H1 (cell line): ENCODE results near the gene ATAD5. TPM values are rescaled to one million over a fixed set of nuclear protein-coding genes. Genes with fewer than 3 reads are reported as not detected.

Experiments
- CTCF ChIA-PET: fragments of 300-600 bp; sonication (Branson Sonifier 250); formaldehyde crosslinking; loops from one replicate; lab custom pipeline; 2021; ENCODE audit not compliant: partially characterized antibody; lab: Charles Lee
- POLR2A ChIA-PET: fragments of 300-600 bp; sonication (Branson Sonifier 250); formaldehyde crosslinking; loops from one replicate; lab custom pipeline; 2021; ENCODE audit warnings: inconsistent platforms; ENCODE audit not compliant: partially characterized antibody; lab: Charles Lee
- DNase-seq, 2 experiments: peaks; one replicate each; pipeline versions ENCODE4 v3.0.0 to v3.0.0-alpha.2; 2010 to 2022; ENCODE audit warnings: low spot score in 2 of 2, low read depth in 1 of 2, mixed read lengths in 1 of 2
- FAIRE-seq: peaks from 2 replicates; lab custom pipeline; 2011; peaks lifted over from hg19 to GRCh38; lab: Jason Lieb, UNC
- H2AFZ ChIP-seq: 2 replicates; pipeline ENCODE4 v1.8.1; 2012; ENCODE audit warnings: low read length, inconsistent platforms
- H2AK5ac ChIP-seq: 2 replicates; pipeline ENCODE4 v1.6.1; 2013; ENCODE audit warnings: low read depth, low read length
- H2BK120ac ChIP-seq: replicated peaks from 2 replicates; pipeline ENCODE3; 2013; ENCODE audit warnings: low read depth, low read length, inconsistent platforms
- H2BK12ac ChIP-seq: 2 replicates; pipeline ENCODE4 v1.6.1; 2013; ENCODE audit warnings: low read depth, low read length
- H2BK15ac ChIP-seq: 2 replicates; pipeline ENCODE4 v1.6.1; 2013; ENCODE audit warnings: low read length
- H2BK20ac ChIP-seq: 2 replicates; pipeline ENCODE4 v1.6.1; 2013; ENCODE audit warnings: low read length
- H2BK5ac ChIP-seq: 2 replicates; pipeline ENCODE4 v1.6.1; 2013; ENCODE audit warnings: low read depth, low read length
- H3K14ac ChIP-seq: 2 replicates; pipeline ENCODE4 v1.6.1; 2013; ENCODE audit warnings: inconsistent platforms; ENCODE audit not compliant: insufficient read length
- H3K18ac ChIP-seq: 2 replicates; pipeline ENCODE4 v1.6.1; 2013; ENCODE audit warnings: low read length; ENCODE audit errors: extremely low read depth
- H3K23ac ChIP-seq: 2 replicates; pipeline ENCODE4 v1.6.1; 2013; ENCODE audit warnings: inconsistent platforms; ENCODE audit not compliant: insufficient read length
- H3K23me2 ChIP-seq: 2 replicates; pipeline ENCODE4 v1.6.1; 2013; ENCODE audit warnings: low read depth, low read length
- H3K27ac ChIP-seq: 2 replicates; pipeline ENCODE4 v1.6.1; 2011; ENCODE audit warnings: low read depth, low read length, inconsistent platforms
- H3K27me3 ChIP-seq, 4 experiments: replicated peaks in 1 of 4; 1 replicate in 1 of 4; 2 replicates in 3 of 4; pipeline versions ENCODE4 v1.6.1 to v1.8.1; 2011 to 2013; ENCODE audit warnings: low read length in 3 of 4, mild to moderate bottlenecking in 3 of 4, inconsistent platforms in 2 of 4, mixed read lengths in 2 of 4, moderate library complexity in 1 of 4; ENCODE audit not compliant: control insufficient read depth in 3 of 4, insufficient read depth in 3 of 4; ENCODE audit errors: extremely low read depth in 1 of 4
- H3K36me3 ChIP-seq, 4 experiments: 2 replicates each; pipeline versions ENCODE4 v1.6.1 to v1.8.1; 2011 to 2013; ENCODE audit warnings: mild to moderate bottlenecking in 4 of 4, low read length in 3 of 4, moderate library complexity in 2 of 4, control low read depth in 1 of 4, inconsistent platforms in 1 of 4; ENCODE audit not compliant: insufficient read depth in 4 of 4, control insufficient read depth in 2 of 4
- H3K4ac ChIP-seq: replicated peaks from 2 replicates; pipeline ENCODE3; 2013; ENCODE audit warnings: low read length, low read depth, mixed read lengths, inconsistent platforms; ENCODE audit not compliant: insufficient read length
- H3K4me1 ChIP-seq, 4 experiments: replicated peaks in 1 of 4; 1 replicate in 1 of 4; 2 replicates in 3 of 4; pipeline versions ENCODE4 v1.6.1 to v1.8.1; 2011 to 2013; ENCODE audit warnings: low read length in 3 of 4, inconsistent platforms in 2 of 4, mixed read lengths in 1 of 4; ENCODE audit not compliant: insufficient read depth in 4 of 4, control insufficient read depth in 3 of 4
- H3K4me2 ChIP-seq, 2 experiments: 2 replicates each; pipeline versions ENCODE4 v1.6.1 to v1.8.1; 2011 to 2013; ENCODE audit warnings: low read depth in 2 of 2, low read length in 2 of 2, control low read depth in 1 of 2, inconsistent platforms in 1 of 2, mild to moderate bottlenecking in 1 of 2; ENCODE audit not compliant: insufficient read depth in 1 of 2
- H3K4me3 ChIP-seq, 4 experiments: fragments of 200-600, 300-600 bp in 1 of 4; sonication (generic), shearing (Covaris generic), sonication (Bioruptor Twin) in 1 of 4; 2 replicates each; pipeline versions ENCODE4 v1.5.1 to v1.8.1; 2011 to 2016; ENCODE audit warnings: low read length in 4 of 4, low read depth in 3 of 4, control low read depth in 2 of 4, inconsistent platforms in 2 of 4, mild to moderate bottlenecking in 2 of 4, mixed read lengths in 1 of 4, moderate library complexity in 1 of 4; ENCODE audit not compliant: insufficient read depth in 2 of 4; ENCODE audit errors: extremely low read depth in 1 of 4
- H3K56ac ChIP-seq: replicated peaks from 2 replicates; pipeline ENCODE3; 2013; ENCODE audit warnings: low read depth, mild to moderate bottlenecking, mixed read lengths, low read length, inconsistent platforms; ENCODE audit not compliant: insufficient read length
- H3K79me1 ChIP-seq: 2 replicates; pipeline ENCODE4 v1.6.1; 2013; ENCODE audit warnings: low read depth, low read length, control low read depth
- H3K79me2 ChIP-seq, 2 experiments: 2 replicates each; pipeline versions ENCODE4 v1.6.1 to v1.8.1; 2012 to 2013; ENCODE audit warnings: low read length in 2 of 2, mild to moderate bottlenecking in 2 of 2, inconsistent platforms in 1 of 2; ENCODE audit not compliant: insufficient read depth in 2 of 2, control insufficient read depth in 1 of 2
- H3K9ac ChIP-seq, 4 experiments: replicated peaks in 1 of 4; 1 replicate in 1 of 4; 2 replicates in 3 of 4; pipeline versions ENCODE4 v1.6.1 to v1.8.1; 2011 to 2013; ENCODE audit warnings: low read depth in 3 of 4, low read length in 3 of 4, control low read depth in 2 of 4, mild to moderate bottlenecking in 2 of 4, moderate library complexity in 2 of 4, inconsistent platforms in 1 of 4; ENCODE audit errors: extremely low read depth in 1 of 4
- H3K9me3 ChIP-seq, 2 experiments: 2 replicates each; pipeline versions ENCODE4 v1.6.1 to v1.8.1; 2012 to 2013; ENCODE audit warnings: mild to moderate bottlenecking in 2 of 2, moderate library complexity in 2 of 2, control low read depth in 1 of 2, inconsistent platforms in 1 of 2, low read depth in 1 of 2, low read length in 1 of 2, mixed read lengths in 1 of 2; ENCODE audit not compliant: insufficient read depth in 2 of 2
- H4K20me1 ChIP-seq, 2 experiments: replicated peaks in 1 of 2; 2 replicates each; pipeline versions ENCODE3 to v1.8.1; 2011 to 2013; ENCODE audit warnings: inconsistent platforms in 2 of 2, low read length in 2 of 2, mild to moderate bottlenecking in 1 of 2; ENCODE audit not compliant: insufficient read depth in 2 of 2, control insufficient read depth in 1 of 2
- H4K5ac ChIP-seq: 2 replicates; pipeline ENCODE4 v1.6.1; 2013; ENCODE audit warnings: low read length, low read depth, mixed read lengths, inconsistent platforms; ENCODE audit not compliant: insufficient read length
- H4K8ac ChIP-seq: 2 replicates; pipeline ENCODE4 v1.8.0; 2013; ENCODE audit warnings: mild to moderate bottlenecking, moderate library complexity, low read length, inconsistent platforms; ENCODE audit not compliant: insufficient read depth; ENCODE audit errors: extremely low read depth
- H4K91ac ChIP-seq: replicated peaks from 2 replicates; pipeline ENCODE3; 2013; ENCODE audit warnings: low read length, mixed read lengths, inconsistent platforms; ENCODE audit not compliant: insufficient read length
- CHD1 ChIP-seq: IDR thresholded peaks from 2 replicates; pipeline ENCODE4 v1.6.1; 2012; ENCODE audit warnings: low read depth, low read length, improper control_type of control experiment
- NANOG ChIP-seq: IDR thresholded peaks from 2 replicates; pipeline ENCODE4 v1.6.1; 2011; ENCODE audit warnings: low read length, low read depth, mild to moderate bottlenecking, inconsistent platforms; ENCODE audit not compliant: insufficient read depth, poor library complexity, severe bottlenecking
- POLR2AphosphoS5 ChIP-seq: IDR thresholded peaks from 2 replicates; pipeline ENCODE4 v1.6.1; 2011; ENCODE audit warnings: low read depth, low read length
- RBBP5 ChIP-seq: IDR thresholded peaks from 2 replicates; pipeline ENCODE4 v1.7.1; 2012; ENCODE audit warnings: low read depth, mild to moderate bottlenecking, inconsistent platforms, low read length, moderate library complexity, borderline replicate concordance
- RNF2 ChIP-seq: fragments of 200-900, 300-1000 bp; sonication (generic); IDR thresholded peaks from 2 replicates; pipeline ENCODE4 v1.7.1; 2016; ENCODE audit warnings: borderline replicate concordance, low read depth, mild to moderate bottlenecking, antibody characterized with exemption, low read length; ENCODE audit not compliant: poor library complexity, severe bottlenecking; ENCODE audit errors: missing control alignments
- SIN3A ChIP-seq, 2 experiments: IDR thresholded peaks in 1 of 2; conservative IDR thresholded peaks in 1 of 2; 2 replicates each; pipeline ENCODE4 v1.6.1; 2011 to 2012; ENCODE audit warnings: low read length in 2 of 2, improper control_type of control experiment in 1 of 2, low read depth in 1 of 2, mild to moderate bottlenecking in 1 of 2
- SIX5 ChIP-seq: IDR thresholded peaks from 2 replicates; pipeline ENCODE4 v1.6.1; 2011; ENCODE audit warnings: mild to moderate bottlenecking, low read depth, low read length
- SP2 ChIP-seq: IDR thresholded peaks from 2 replicates; pipeline ENCODE4 v1.6.1; 2012; ENCODE audit warnings: mild to moderate bottlenecking, low read length, inconsistent platforms
- WGBS, 2 experiments: shearing (Covaris generic) in 1 of 2; methylation state at CpG; one replicate each; pipeline versions ENCODE4 v1.1.6 to v1.1.7; 2013 to 2015; ENCODE audit warnings: low lambda C conversion rate in 2 of 2, mixed read lengths in 2 of 2, inconsistent platforms in 1 of 2, low coverage in 1 of 2, missing lambda C conversion rate in 1 of 2; ENCODE audit not compliant: insufficient replicate concordance in 2 of 2, insufficient coverage in 1 of 2, insufficient read length in 1 of 2; ENCODE audit errors: extremely low coverage in 1 of 2, missing lambda C conversion rate in 1 of 2; 5-methylcytosine and 5-hydroxymethylcytosine counted together
- polyA plus RNA-seq, 7 experiments: library from polyadenylated mRNA; depleted of rRNA in 3 of 7; stranded (reverse) in 5 of 7; unstranded in 2 of 7; fragments of >200 nt in 5 of 7; fragments of 200-250 nt in 2 of 7; gene quantifications; 1 replicate in 5 of 7; 2 replicates in 1 of 7; 4 replicates in 1 of 7; pipeline versions ENCODE4 v1.2.1 to v1.2.3, GENCODE V29; 2011 to 2013; ENCODE audit warnings: missing spikeins in 2 of 7, mixed read lengths in 2 of 7
- total RNA-seq: library from RNA; stranded (reverse); fragmentation: NEBNext Ultra II Directional; extraction: Animal tissue kit (Norgen Biotek cat#: 25700); gene quantifications from 2 replicates; pipeline ENCODE4 v1.2.1, GENCODE V29; 2021
- TF ChIP-seq, protein P1 (sequence below): IDR thresholded peaks from 2 replicates; pipeline ENCODE4 v1.6.1; 2011; ENCODE audit warnings: low read depth, mild to moderate bottlenecking, low read length; ENCODE audit not compliant: insufficient read depth

ATAD5 gene
- total and polyA plus RNA-seq, 2 of the 8 experiments (the other 6 are each of a cell fraction or from before 2014, with no cell fraction given) = 3.5 to 30.0 TPM

DNA sequence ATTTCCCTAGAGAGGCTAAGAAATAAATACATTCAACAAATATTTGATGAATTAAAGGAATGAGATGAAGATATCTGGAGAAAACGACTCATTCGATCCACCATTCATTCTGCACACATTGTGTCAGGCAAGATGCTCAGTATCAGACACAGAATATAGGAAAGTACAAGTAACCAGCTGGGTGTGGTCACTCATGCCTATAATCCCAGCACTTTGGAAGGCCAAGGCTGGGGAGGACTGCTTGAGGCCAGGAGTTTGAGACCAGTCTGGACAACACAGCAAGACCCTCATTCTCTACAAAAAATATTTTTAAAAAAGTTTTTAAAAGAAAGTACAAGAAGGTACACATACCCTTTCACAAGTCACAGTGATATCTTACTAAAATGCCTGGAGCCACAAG lies 49.6 kb upstream of the ATAD5 start:
- H4K8ac ChIP-seq = no peak overlapping the region
- H3K4ac ChIP-seq = no peak overlapping the region
- no peak overlapping the region for H2BK12ac ChIP-seq
- DNase-seq (no peak), FAIRE-seq (no peak)
- no peak overlapping the region for H3K56ac ChIP-seq
- H3K23ac ChIP-seq = no peak overlapping the region
- no peaks in the 10 kb centered on the region for H3K79me1 ChIP-seq
- H2AFZ ChIP-seq = no peak overlapping the region
- no peak overlapping the region for H4K91ac ChIP-seq
- H2BK5ac ChIP-seq = no peak overlapping the region
- no peak overlapping the region for H3K4me2 ChIP-seq
- no peak overlapping the region for H3K14ac ChIP-seq
- no peaks in the 10 kb centered on the region for H3K23me2 ChIP-seq
- no peaks in the 10 kb centered on the region for H3K4me1 ChIP-seq
- H3K36me3 ChIP-seq = peaks cover 2 to 49% (median 12%) of the 10 kb centered on the region in 4 experiments; a peak in 4 of 8 replicates
- no peak overlapping the region for H3K18ac ChIP-seq
- no peak overlapping the region for H3K27ac ChIP-seq
- H3K27me3 ChIP-seq = no peaks in the 10 kb centered on the region
- 95% methylated on average over 2 of the region's 2 CpGs; no CpG with 5 or more reads in 1 of the 2 experiments for WGBS, 2 experiments
- H3K9me3 ChIP-seq = no peaks in the 10 kb centered on the region
- H2BK20ac ChIP-seq = no peak overlapping the region
- H4K5ac ChIP-seq = no peak overlapping the region
- H4K20me1 ChIP-seq = peaks cover 0 to 2% of the 10 kb centered on the region in 2 experiments
- TF ChIP-seq CHD1 = no peak
- peak; percentile 61; the same call in 1 of the 2 replicates for TF ChIP-seq POLR2AphosphoS5
- no peak for TF ChIP-seq SIX5
- TF ChIP-seq, protein P1, sequence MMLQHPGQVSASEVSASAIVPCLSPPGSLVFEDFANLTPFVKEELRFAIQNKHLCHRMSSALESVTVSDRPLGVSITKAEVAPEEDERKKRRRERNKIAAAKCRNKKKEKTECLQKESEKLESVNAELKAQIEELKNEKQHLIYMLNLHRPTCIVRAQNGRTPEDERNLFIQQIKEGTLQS = no peak
- no peak for TF ChIP-seq RBBP5
- no peak for TF ChIP-seq NANOG
- no peak for TF ChIP-seq SIN3A (conservative IDR thresholded peaks at IDR 0.05 in 1 of 2, IDR thresholded peaks at IDR 0.05 in 1 of 2; ENCODE audit: low read depth in 1 of 2, low read length in 2 of 2)
- TF ChIP-seq RNF2 = no peak
- no peak for TF ChIP-seq SP2
- no peak overlapping the region for H2BK120ac ChIP-seq
- POLR2A ChIA-PET = interaction anchor here (0.7 kb wide), 1 partner anchor 13 kb away, joined by 3 read pairs; no protein-coding TSS in a partner anchor
- H2BK15ac ChIP-seq = no peak overlapping the region
- H3K4me3 ChIP-seq = no peak overlapping the region
- no peaks in the 10 kb centered on the region for H3K79me2 ChIP-seq
- CTCF ChIA-PET = no interaction called here
- H3K9ac ChIP-seq = no peak overlapping the region
- H2AK5ac ChIP-seq = no peak overlapping the region
